IMR-90 (cell line): Measurements from ENCODE around the gene NTNG2. TPM values are rescaled to one million over a fixed set of nuclear protein-coding genes. Genes with fewer than 3 reads are reported as not detected.
A peak's percentile ranks its signal among the peaks of the same experiment; 100 is the strongest.

Source experiments
- ATAC-seq: fragments of 200-7000 bp; cut with Tn5 transposase; 2 replicates; pipeline ENCODE4 v1.9.1; 2020; ENCODE audit warnings: low read depth, mild to moderate bottlenecking, moderate library complexity
- BruUV-seq: library from RNA; stranded (reverse); fragments of 400-500 nt; replicated peaks from 2 replicates; lab custom pipeline; 2021; lab: Mats Ljungman, UMichigan
- CTCF ChIA-PET: fragments of 300-600 bp; formaldehyde crosslinking; extraction: SDS; loops from one replicate; lab custom pipeline; 2021; ENCODE audit warnings: antibody characterized with exemption; lab: Yijun Ruan, JAX
- POLR2A ChIA-PET: fragments of 300-600 bp; sonication (Branson Sonifier 250); formaldehyde crosslinking; loops from one replicate; lab custom pipeline; 2022; ENCODE audit warnings: antibody characterized with exemption; ENCODE audit not compliant: unreplicated experiment; lab: Charles Lee
- DNase-seq: peaks from one replicate; pipeline ENCODE4 v3.0.0; 2013
- H2AFZ ChIP-seq: replicated peaks from 2 replicates; pipeline ENCODE3; 2013; ENCODE audit warnings: low read length, mild to moderate bottlenecking; ENCODE audit not compliant: poor library complexity
- H2AK5ac ChIP-seq: 2 replicates; pipeline ENCODE4 v1.6.1; 2013; ENCODE audit warnings: low read depth, low read length, inconsistent platforms
- H2AK9ac ChIP-seq: replicated peaks from 2 replicates; pipeline ENCODE3; 2013; ENCODE audit warnings: mild to moderate bottlenecking, low read depth, low read length, moderate library complexity; ENCODE audit not compliant: poor library complexity
- H2BK120ac ChIP-seq: 2 replicates; pipeline ENCODE4 v1.6.1; 2013; ENCODE audit warnings: low read depth, low read length, inconsistent platforms
- H2BK15ac ChIP-seq: 3 replicates; pipeline ENCODE4 v1.6.1; 2013; ENCODE audit warnings: low read depth, low read length, inconsistent platforms
- H2BK20ac ChIP-seq: 2 replicates; pipeline ENCODE4 v1.6.1; 2013; ENCODE audit warnings: low read depth, mild to moderate bottlenecking, inconsistent platforms, low read length, moderate library complexity
- H2BK5ac ChIP-seq: 2 replicates; pipeline ENCODE4 v1.6.1; 2013; ENCODE audit warnings: mild to moderate bottlenecking, low read depth, low read length, inconsistent platforms; ENCODE audit not compliant: poor library complexity, severe bottlenecking
- H3K14ac ChIP-seq: replicated peaks from 2 replicates; pipeline ENCODE4 v1.6.1; 2013; ENCODE audit warnings: low read depth, low read length, inconsistent platforms
- H3K18ac ChIP-seq: 2 replicates; pipeline ENCODE4 v1.6.1; 2013; ENCODE audit warnings: low read depth, low read length, control low read depth
- H3K23ac ChIP-seq: 2 replicates; pipeline ENCODE4 v1.6.1; 2013; ENCODE audit warnings: low read depth, low read length, inconsistent platforms
- H3K27ac ChIP-seq: 2 replicates; pipeline ENCODE4 v1.5.1; 2013; ENCODE audit warnings: mild to moderate bottlenecking, control low read depth, low read length; ENCODE audit not compliant: insufficient read depth
- H3K27me3 ChIP-seq: 2 replicates; pipeline ENCODE4 v1.6.1; 2013; ENCODE audit warnings: low read length; ENCODE audit not compliant: control insufficient read depth, insufficient read depth
- H3K36me3 ChIP-seq: 2 replicates; pipeline ENCODE4 v1.6.1; 2013; ENCODE audit warnings: low read length, mixed read lengths; ENCODE audit not compliant: control insufficient read depth, insufficient read depth
- H3K4ac ChIP-seq: 2 replicates; pipeline ENCODE4 v1.6.1; 2013; ENCODE audit warnings: low read depth, low read length, inconsistent platforms
- H3K4me1 ChIP-seq: 2 replicates; pipeline ENCODE4 v1.6.1; 2013; ENCODE audit warnings: low read length, mixed read lengths; ENCODE audit not compliant: control insufficient read depth, insufficient read depth
- H3K4me2 ChIP-seq: 2 replicates; pipeline ENCODE4 v1.6.1; 2013; ENCODE audit warnings: low read depth, mild to moderate bottlenecking, control low read depth, low read length, moderate library complexity
- H3K4me3 ChIP-seq: 2 replicates; pipeline ENCODE4 v1.5.1; 2013; ENCODE audit warnings: low read depth, mild to moderate bottlenecking, control low read depth, low read length, moderate library complexity; ENCODE audit not compliant: insufficient read depth
- H3K56ac ChIP-seq: 2 replicates; pipeline ENCODE4 v1.6.1; 2013; ENCODE audit warnings: low read length, inconsistent platforms; ENCODE audit not compliant: insufficient read depth; ENCODE audit errors: extremely low read depth
- H3K79me1 ChIP-seq, 2 experiments: 2 replicates each; pipeline ENCODE4 v1.6.1; 2013; ENCODE audit warnings: low read length in 2 of 2, inconsistent platforms in 1 of 2, low read depth in 1 of 2
- H3K9ac ChIP-seq: 2 replicates; pipeline ENCODE4 v1.6.1; 2013; ENCODE audit warnings: low read depth, low read length, control low read depth
- H3K9me1 ChIP-seq: 2 replicates; pipeline ENCODE4 v1.6.1; 2013; ENCODE audit warnings: low read length, inconsistent platforms; ENCODE audit not compliant: insufficient read depth
- H3K9me3 ChIP-seq: 2 replicates; pipeline ENCODE4 v1.6.1; 2013; ENCODE audit warnings: low read length; ENCODE audit not compliant: control insufficient read depth, insufficient read depth
- H4K20me1 ChIP-seq: 2 replicates; pipeline ENCODE4 v1.6.1; 2013; ENCODE audit warnings: low read length, inconsistent platforms; ENCODE audit not compliant: insufficient read depth
- H4K5ac ChIP-seq: 2 replicates; pipeline ENCODE4 v1.6.1; 2013; ENCODE audit warnings: mild to moderate bottlenecking, low read depth, low read length, control low read depth
- H4K8ac ChIP-seq, 2 experiments: 2 replicates each; pipeline ENCODE4 v1.6.1; 2013; ENCODE audit warnings: low read depth in 2 of 2, low read length in 2 of 2, control low read depth in 1 of 2, inconsistent platforms in 1 of 2
- H4K91ac ChIP-seq: 2 replicates; pipeline ENCODE4 v1.6.1; 2013; ENCODE audit warnings: low read depth, low read length, inconsistent platforms; ENCODE audit not compliant: insufficient read depth
- BHLHE40 ChIP-seq: fragments of 150-350 bp; IDR thresholded peaks from 2 replicates; pipeline ENCODE4 v1.6.1; 2016; ENCODE audit warnings: mild to moderate bottlenecking, low read depth, low read length
- CEBPB ChIP-seq: IDR thresholded peaks from 2 replicates; pipeline ENCODE4 v1.6.1; 2012; ENCODE audit warnings: low read depth, low read length, improper control_type of control experiment
- CTCF ChIP-seq: conservative IDR thresholded peaks from 2 replicates; pipeline ENCODE4 v1.5.1; 2012; ENCODE audit warnings: mild to moderate bottlenecking, low read depth, low read length, improper control_type of control experiment
- FOS ChIP-seq: fragments of 150-350 bp; IDR thresholded peaks from 2 replicates; pipeline ENCODE4 v1.6.1; 2016; ENCODE audit warnings: low read depth, low read length
- MAZ ChIP-seq: IDR thresholded peaks from 2 replicates; pipeline ENCODE4 v1.6.1; 2012; ENCODE audit warnings: low read depth, mild to moderate bottlenecking, low read length, improper control_type of control experiment, moderate library complexity, borderline replicate concordance
- MXI1 ChIP-seq: IDR thresholded peaks from 2 replicates; pipeline ENCODE4 v1.6.1; 2012; ENCODE audit warnings: low read depth, mild to moderate bottlenecking, low read length, moderate library complexity, borderline replicate concordance
- NFE2L2 ChIP-seq: fragments of 150-350 bp; IDR thresholded peaks from 2 replicates; pipeline ENCODE4 v1.6.1; 2016; ENCODE audit warnings: low read depth, mild to moderate bottlenecking, low read length
- POLR2A ChIP-seq: IDR thresholded peaks from 2 replicates; pipeline ENCODE4 v1.6.1; 2012; ENCODE audit warnings: mild to moderate bottlenecking, low read depth, low read length
- RAD21 ChIP-seq: IDR thresholded peaks from 2 replicates; pipeline ENCODE4 v1.6.1; 2012; ENCODE audit warnings: low read length, improper control_type of control experiment
- RCOR1 ChIP-seq: IDR thresholded peaks from 2 replicates; pipeline ENCODE4 v1.6.1; 2012; ENCODE audit warnings: mild to moderate bottlenecking, low read length, improper control_type of control experiment; ENCODE audit not compliant: insufficient replicate concordance
- RFX5 ChIP-seq: IDR thresholded peaks from 2 replicates; pipeline ENCODE4 v1.8.0; 2012; ENCODE audit warnings: low read depth, mild to moderate bottlenecking, low read length, moderate library complexity
- SMC3 ChIP-seq: fragments of 150-350 bp; IDR thresholded peaks from 2 replicates; pipeline ENCODE4 v1.6.1; 2016; ENCODE audit warnings: low read depth, mild to moderate bottlenecking, antibody characterized with exemption, low read length, moderate library complexity
- WGBS, 2 experiments: methylation state at CpG; one replicate each; pipeline versions ENCODE4 v1.1.5 to v1.1.7; 2013; ENCODE audit warnings: missing lambda C conversion rate in 2 of 2; ENCODE audit not compliant: insufficient read length in 1 of 2; ENCODE audit errors: extremely low coverage in 2 of 2; 5-methylcytosine and 5-hydroxymethylcytosine counted together
- dilution Hi-C: fragments of 300-500 bp; cut with HindIII; formaldehyde crosslinking; loops from one replicate; pipeline ENCODE4 v1.14.3; 2018; ENCODE audit warnings: low sequenced_read_pairs; ENCODE audit not compliant: unreplicated experiment
- in situ Hi-C: fragments of 300-500 bp; cut with MboI; formaldehyde crosslinking; loops from 3 replicates; pipeline ENCODE4 v1.14.3; 2019; ENCODE audit warnings: low sequenced_read_pairs, inconsistent platforms, mixed read lengths
- intact Hi-C: fragments of 100-400 bp; cut with micrococcal nuclease; formaldehyde crosslinking; loops from 2 replicates; pipeline ENCODE4 v1.10.0; 2022
- polyA plus RNA-seq, 3 experiments: library from polyadenylated mRNA; depleted of rRNA; stranded (reverse); fragments of >200 nt; gene quantifications; 2 replicates each; pipeline ENCODE4 v1.2.3, GENCODE V29; 2012; ENCODE audit warnings: low replicate concordance in 1 of 3
- total RNA-seq: library from RNA; depleted of rRNA; stranded (reverse); fragments of >200 nt; gene quantifications from 2 replicates; pipeline ENCODE4 v1.2.3, GENCODE V29; 2012
- TF ChIP-seq, protein P1 (sequence below): fragments of 150-350 bp; IDR thresholded peaks from 2 replicates; pipeline ENCODE4 v1.6.1; 2017; ENCODE audit warnings: mild to moderate bottlenecking, antibody characterized with exemption, low read length, low read depth
- TF ChIP-seq, protein P2 (sequence below): fragments of 150-350 bp; IDR thresholded peaks from 2 replicates; pipeline ENCODE4 v1.6.1; 2016; ENCODE audit warnings: low read depth, mild to moderate bottlenecking, low read length, moderate library complexity, borderline replicate concordance

Gene NTNG2
- total and polyA plus RNA-seq, 2 of the 4 experiments (the other 2 are of a cell fraction), result 0.54 to 0.84 TPM

DNA sequence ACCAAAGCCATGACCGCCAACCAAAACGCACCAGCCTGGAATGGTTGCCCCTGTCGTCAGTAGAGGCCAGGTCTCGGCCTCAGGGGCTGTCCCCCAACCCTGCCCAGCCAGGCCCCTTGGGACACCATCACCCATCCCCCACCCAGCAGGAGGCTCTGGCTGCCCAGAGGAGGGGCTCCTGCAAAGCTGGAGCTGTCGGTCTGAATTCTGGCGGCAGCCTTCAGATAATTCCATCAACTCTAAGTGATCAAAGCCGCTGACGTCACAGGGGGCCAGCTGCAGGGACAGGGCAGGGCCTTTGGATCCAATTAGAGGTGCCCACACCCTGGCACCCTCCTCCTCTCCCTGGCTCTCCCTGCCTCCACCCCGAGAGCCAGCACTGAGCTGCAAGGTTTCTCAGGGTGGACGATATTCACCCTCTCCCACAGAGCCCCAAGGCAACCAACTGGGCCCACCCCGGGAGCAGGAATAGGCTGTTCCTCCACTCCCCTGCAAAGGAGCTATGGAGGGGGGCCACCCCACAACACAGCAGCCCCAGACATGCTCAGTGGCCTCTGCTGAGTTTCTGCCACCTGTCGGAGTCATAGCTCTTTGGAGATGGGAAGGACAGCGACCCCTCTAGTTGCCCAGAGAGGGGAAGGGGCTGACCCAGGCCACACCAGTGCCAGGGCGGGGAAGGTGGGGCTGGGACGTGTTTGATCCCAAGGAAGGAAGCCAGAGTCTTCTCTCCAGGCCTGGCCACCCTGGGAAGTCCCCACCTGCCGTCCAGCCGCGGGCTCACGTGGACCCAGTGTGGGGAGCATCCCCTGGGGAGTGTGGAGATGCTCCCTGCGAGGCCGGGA, 78.4 kb downstream of the NTNG2 start:
- no peak for ATAC-seq
- intact Hi-C loops, result no loop called here
- TF ChIP-seq SMC3 (no peak), BHLHE40 (no peak), RFX5 (no peak), CTCF (no peak), FOS (no peak), CEBPB (no peak), MAZ (no peak), NFE2L2 (no peak), MXI1 (no peak), POLR2A (no peak), RAD21 (no peak), RCOR1 (no peak)
- TF ChIP-seq, protein P1, sequence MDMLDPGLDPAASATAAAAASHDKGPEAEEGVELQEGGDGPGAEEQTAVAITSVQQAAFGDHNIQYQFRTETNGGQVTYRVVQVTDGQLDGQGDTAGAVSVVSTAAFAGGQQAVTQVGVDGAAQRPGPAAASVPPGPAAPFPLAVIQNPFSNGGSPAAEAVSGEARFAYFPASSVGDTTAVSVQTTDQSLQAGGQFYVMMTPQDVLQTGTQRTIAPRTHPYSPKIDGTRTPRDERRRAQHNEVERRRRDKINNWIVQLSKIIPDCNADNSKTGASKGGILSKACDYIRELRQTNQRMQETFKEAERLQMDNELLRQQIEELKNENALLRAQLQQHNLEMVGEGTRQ, result no peak
- TF ChIP-seq, protein P2, sequence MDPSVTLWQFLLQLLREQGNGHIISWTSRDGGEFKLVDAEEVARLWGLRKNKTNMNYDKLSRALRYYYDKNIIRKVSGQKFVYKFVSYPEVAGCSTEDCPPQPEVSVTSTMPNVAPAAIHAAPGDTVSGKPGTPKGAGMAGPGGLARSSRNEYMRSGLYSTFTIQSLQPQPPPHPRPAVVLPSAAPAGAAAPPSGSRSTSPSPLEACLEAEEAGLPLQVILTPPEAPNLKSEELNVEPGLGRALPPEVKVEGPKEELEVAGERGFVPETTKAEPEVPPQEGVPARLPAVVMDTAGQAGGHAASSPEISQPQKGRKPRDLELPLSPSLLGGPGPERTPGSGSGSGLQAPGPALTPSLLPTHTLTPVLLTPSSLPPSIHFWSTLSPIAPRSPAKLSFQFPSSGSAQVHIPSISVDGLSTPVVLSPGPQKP, result no peak

More for the DNA sequence above, 78.4 kb downstream of the NTNG2 start:
- no peak overlapping the region for H3K14ac ChIP-seq
- no peak overlapping the region for H3K18ac ChIP-seq
- H4K8ac ChIP-seq, result no peak overlapping the region
- H3K4me3 ChIP-seq, result peak overlapping the region; percentile 47; the same call in 1 of the 2 replicates
- dilution Hi-C loops (no loop called here), in situ Hi-C loops (no loop called here)
- no peaks in the 10 kb centered on the region for H3K9me3 ChIP-seq
- no peak overlapping the region for H3K9ac ChIP-seq
- DNase-seq, result no peak
- POLR2A ChIA-PET, result no interaction called here
- CTCF ChIA-PET, result interaction anchor here (0.6 kb wide), 1 partner anchor 13 kb away, joined by 3 read pairs; no protein-coding TSS in a partner anchor
- no TSS peak for BruUV-seq
- H4K91ac ChIP-seq, result no peak overlapping the region
- H2AK9ac ChIP-seq, result peak overlapping the region; percentile 47
- H3K36me3 ChIP-seq, result no peaks in the 10 kb centered on the region
- peak overlapping the region; percentile 93 for H2AFZ ChIP-seq
- H3K79me1 ChIP-seq, result no peaks in the 10 kb centered on the region
- peak overlapping the region; percentile 81; the same call in 1 of the 2 replicates for H3K4me2 ChIP-seq
- H4K20me1 ChIP-seq, result peaks cover 10% of the 10 kb centered on the region
- H3K4me1 ChIP-seq, result peaks cover 5% of the 10 kb centered on the region
- no peak overlapping the region for H3K27ac ChIP-seq
- no peaks in the 10 kb centered on the region for H3K9me1 ChIP-seq
- no peak overlapping the region for H2BK15ac ChIP-seq
- no peak overlapping the region for H2AK5ac ChIP-seq
- no peak overlapping the region for H4K5ac ChIP-seq
- no peak overlapping the region for H3K23ac ChIP-seq
- H3K27me3 ChIP-seq, result peaks cover 54% of the 10 kb centered on the region; the same call in 1 of the 2 replicates
- no peak overlapping the region for H3K4ac ChIP-seq
- no peak overlapping the region for H2BK120ac ChIP-seq
- H3K56ac ChIP-seq, result no peak overlapping the region
- WGBS, 2 experiments, result 38% methylated on average over 9 of the region's 21 CpGs; no CpG with 5 or more reads in 1 of the 2 experiments
- no peak overlapping the region for H2BK5ac ChIP-seq
- no peak overlapping the region for H2BK20ac ChIP-seq
